Osteoblast (primary cell): Measurements from ENCODE around the gene VSTM2B. TPM values are rescaled to one million over a fixed set of nuclear protein-coding genes. Genes with fewer than 3 reads are reported as not detected.

ENCODE experiments used
- DNase-seq: peaks from one replicate; pipeline ENCODE4 v3.0.0; 2011; ENCODE audit warnings: low spot score, mixed read lengths; ENCODE audit not compliant: insufficient read length; ENCODE audit errors: missing footprints
- H2AFZ ChIP-seq: 2 replicates; pipeline ENCODE4 v1.6.0; 2011; ENCODE audit warnings: mild to moderate bottlenecking, low read length
- H3K27ac ChIP-seq: 2 replicates; pipeline ENCODE4 v1.5.1; 2011; ENCODE audit warnings: mild to moderate bottlenecking, low read depth, low read length, moderate library complexity
- H3K27me3 ChIP-seq: 2 replicates; pipeline ENCODE4 v1.6.0; 2012; ENCODE audit warnings: mild to moderate bottlenecking, control low read depth, inconsistent platforms, low read length, moderate library complexity; ENCODE audit not compliant: insufficient read depth
- H3K36me3 ChIP-seq: 2 replicates; pipeline ENCODE4 v1.5.1; 2011; ENCODE audit warnings: mild to moderate bottlenecking, low read length, control low read depth, moderate library complexity; ENCODE audit not compliant: insufficient read depth
- H3K4me1 ChIP-seq: 2 replicates; pipeline ENCODE4 v1.5.1; 2011; ENCODE audit warnings: mild to moderate bottlenecking, low read length, control low read depth, moderate library complexity; ENCODE audit not compliant: insufficient read depth
- H3K4me2 ChIP-seq: 2 replicates; pipeline ENCODE4 v1.6.0; 2011; ENCODE audit warnings: mild to moderate bottlenecking, low read length; ENCODE audit not compliant: insufficient read depth
- H3K4me3 ChIP-seq: fragments of 200-600 bp; sonication (generic); 3 replicates; pipeline ENCODE4 v1.5.1; 2012; ENCODE audit warnings: mild to moderate bottlenecking, low read length, inconsistent platforms; ENCODE audit not compliant: insufficient read depth
- H3K79me2 ChIP-seq: 2 replicates; pipeline ENCODE4 v1.6.0; 2012; ENCODE audit warnings: mild to moderate bottlenecking, low read length, control low read depth, inconsistent platforms; ENCODE audit not compliant: insufficient read depth
- H3K9me3 ChIP-seq: 2 replicates; pipeline ENCODE4 v1.5.1; 2011; ENCODE audit warnings: low read depth, low read length, control low read depth
- H4K20me1 ChIP-seq: 2 replicates; pipeline ENCODE4 v1.6.0; 2012; ENCODE audit warnings: mild to moderate bottlenecking, low read length, control low read depth; ENCODE audit not compliant: insufficient read depth
- total RNA-seq: library from RNA; depleted of rRNA; stranded (reverse); fragments of >200 nt; gene quantifications from 2 replicates; pipeline ENCODE4 v1.2.3, GENCODE V29; 2012
- TF ChIP-seq, protein P1 (sequence below): IDR thresholded peaks from 2 replicates; pipeline ENCODE4 v1.5.1; 2011; ENCODE audit warnings: mild to moderate bottlenecking, low read depth, low read length, moderate library complexity; ENCODE audit errors: extremely low read depth

Gene VSTM2B
- total RNA-seq, 1 donor: not detected

DNA sequence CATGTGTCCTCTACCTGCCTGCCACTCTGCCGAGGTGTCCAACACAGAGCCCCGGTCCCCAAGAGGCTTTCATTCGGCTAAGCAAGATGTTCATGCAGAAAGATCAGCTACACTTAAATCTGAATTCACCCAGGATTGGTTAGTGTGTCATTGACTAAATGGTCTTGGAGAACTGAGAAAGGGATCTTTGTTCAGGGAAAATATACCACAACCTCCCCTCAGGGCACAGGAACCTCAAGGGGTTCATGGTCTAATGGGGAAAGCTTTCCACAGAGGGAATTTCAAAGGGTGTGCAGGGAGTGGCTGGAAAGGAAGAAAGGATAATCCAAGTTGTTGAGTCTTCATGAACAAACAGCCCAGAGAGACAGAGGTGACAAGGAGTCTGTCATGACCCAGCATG lies 65.9 kb downstream of the VSTM2B start:
- Histone ChIP-seq H2AFZ (no peak overlapping the region), H3K36me3 (no peaks in the 10 kb centered on the region), H3K4me1 (no peaks in the 10 kb centered on the region), H3K9me3 (no peaks in the 10 kb centered on the region), H3K79me2 (no peaks in the 10 kb centered on the region), H3K4me2 (no peak overlapping the region), H3K27me3 (peaks cover 5% of the 10 kb centered on the region), H4K20me1 (no peaks in the 10 kb centered on the region), H3K4me3 (no peak overlapping the region), H3K27ac (no peak overlapping the region)
- TF ChIP-seq, protein P1, sequence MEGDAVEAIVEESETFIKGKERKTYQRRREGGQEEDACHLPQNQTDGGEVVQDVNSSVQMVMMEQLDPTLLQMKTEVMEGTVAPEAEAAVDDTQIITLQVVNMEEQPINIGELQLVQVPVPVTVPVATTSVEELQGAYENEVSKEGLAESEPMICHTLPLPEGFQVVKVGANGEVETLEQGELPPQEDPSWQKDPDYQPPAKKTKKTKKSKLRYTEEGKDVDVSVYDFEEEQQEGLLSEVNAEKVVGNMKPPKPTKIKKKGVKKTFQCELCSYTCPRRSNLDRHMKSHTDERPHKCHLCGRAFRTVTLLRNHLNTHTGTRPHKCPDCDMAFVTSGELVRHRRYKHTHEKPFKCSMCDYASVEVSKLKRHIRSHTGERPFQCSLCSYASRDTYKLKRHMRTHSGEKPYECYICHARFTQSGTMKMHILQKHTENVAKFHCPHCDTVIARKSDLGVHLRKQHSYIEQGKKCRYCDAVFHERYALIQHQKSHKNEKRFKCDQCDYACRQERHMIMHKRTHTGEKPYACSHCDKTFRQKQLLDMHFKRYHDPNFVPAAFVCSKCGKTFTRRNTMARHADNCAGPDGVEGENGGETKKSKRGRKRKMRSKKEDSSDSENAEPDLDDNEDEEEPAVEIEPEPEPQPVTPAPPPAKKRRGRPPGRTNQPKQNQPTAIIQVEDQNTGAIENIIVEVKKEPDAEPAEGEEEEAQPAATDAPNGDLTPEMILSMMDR: no peak
- no peak for DNase-seq

DNA sequence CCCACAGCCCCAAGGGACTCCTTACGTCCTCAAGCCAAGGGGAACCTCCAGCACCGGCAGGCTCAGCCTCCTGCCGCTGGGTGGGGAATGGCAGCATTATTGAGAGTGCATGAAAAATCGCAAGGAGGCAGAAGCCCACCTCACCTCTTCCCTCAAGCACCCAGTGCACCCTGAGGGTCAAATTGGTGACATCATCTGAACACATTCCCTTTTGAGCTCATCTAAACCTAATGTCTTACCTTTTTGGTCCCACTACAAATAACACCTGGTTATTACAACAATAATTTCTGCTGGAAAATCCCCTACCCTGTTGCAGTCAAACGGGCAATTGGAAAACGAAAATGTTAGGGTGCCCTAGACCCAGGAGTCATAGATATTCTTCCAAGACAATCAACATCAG lies 68.1 kb downstream of the VSTM2B start:
- Histone ChIP-seq H4K20me1 (no peaks in the 10 kb centered on the region), H3K9me3 (no peaks in the 10 kb centered on the region), H3K4me2 (no peak overlapping the region), H2AFZ (no peak overlapping the region), H3K4me1 (no peaks in the 10 kb centered on the region), H3K4me3 (no peak overlapping the region), H3K79me2 (no peaks in the 10 kb centered on the region), H3K27ac (no peak overlapping the region), H3K36me3 (no peaks in the 10 kb centered on the region), H3K27me3 (peaks cover 17% of the 10 kb centered on the region)
- TF ChIP-seq, protein P1: no peak
- no peak for DNase-seq

DNA sequence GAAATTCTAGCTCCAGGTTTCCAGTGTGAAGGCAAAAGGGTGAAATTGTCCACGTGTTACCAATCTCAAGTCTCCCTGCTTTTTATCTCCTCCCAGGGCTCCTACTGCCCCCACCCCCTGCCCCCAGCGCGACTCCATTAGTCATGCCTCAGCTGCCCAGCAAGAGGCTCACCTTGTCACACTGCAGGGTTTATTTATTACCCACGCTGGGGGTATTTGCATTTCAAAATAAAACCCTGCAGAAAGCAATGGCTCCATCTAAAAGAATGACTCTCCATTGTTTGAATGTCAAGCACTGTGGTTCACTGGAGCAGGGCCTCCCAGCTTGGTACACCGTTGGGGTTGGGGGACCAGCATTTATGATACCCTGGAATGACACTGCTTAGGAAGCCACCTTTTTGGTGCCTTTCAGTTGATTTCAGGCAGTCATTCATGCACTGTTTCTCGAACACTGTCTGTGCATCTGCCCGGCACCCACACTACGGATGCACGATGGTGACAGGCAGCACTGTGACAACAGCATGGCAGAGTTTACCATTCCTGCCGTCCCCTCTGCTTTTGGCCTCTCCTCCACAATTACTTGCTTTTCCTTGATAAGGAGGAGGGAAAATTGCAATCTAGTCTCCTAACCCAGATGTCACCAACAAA lies 70.4 kb downstream of the VSTM2B start:
- H3K27ac ChIP-seq: no peak overlapping the region
- H2AFZ ChIP-seq: no peak overlapping the region
- H3K9me3 ChIP-seq: no peaks in the 10 kb centered on the region
- H3K27me3 ChIP-seq: peaks cover 24% of the 10 kb centered on the region
- no peak overlapping the region for H3K4me3 ChIP-seq
- H3K79me2 ChIP-seq: no peaks in the 10 kb centered on the region
- H3K36me3 ChIP-seq: no peaks in the 10 kb centered on the region
- H3K4me1 ChIP-seq: no peaks in the 10 kb centered on the region
- TF ChIP-seq, protein P1: no peak
- no peak overlapping the region for H3K4me2 ChIP-seq
- no peak for DNase-seq
- H4K20me1 ChIP-seq: no peaks in the 10 kb centered on the region

DNA sequence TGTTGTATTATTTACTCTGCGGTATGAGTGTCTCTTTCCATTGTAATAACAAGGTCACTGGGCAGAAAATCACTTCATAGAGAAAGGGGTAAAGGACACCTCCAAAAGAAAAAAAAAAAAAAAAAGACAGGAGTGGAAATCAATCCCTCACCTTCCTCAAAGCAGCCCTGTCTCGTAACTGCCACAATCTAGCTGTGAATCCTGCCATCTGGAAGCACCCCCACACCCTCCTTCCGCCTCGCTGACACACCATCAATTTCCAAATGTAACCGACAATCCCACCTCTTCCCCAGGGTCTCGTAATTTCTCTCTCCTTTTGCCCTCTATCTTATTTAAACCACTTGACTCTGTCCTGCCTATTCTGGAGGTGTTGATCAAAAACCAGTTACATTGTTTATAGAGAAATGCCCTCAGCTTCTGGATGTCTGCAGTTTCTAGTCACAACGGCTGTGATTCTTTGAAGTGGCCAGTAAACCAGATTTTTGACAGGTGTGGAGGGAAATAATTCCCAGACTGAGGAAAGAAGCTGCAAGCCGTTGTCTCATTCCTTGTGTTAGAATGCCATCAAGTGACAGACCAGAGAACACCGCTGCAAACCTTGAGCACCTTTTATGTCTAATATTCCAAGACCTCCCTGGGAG lies 71.2 kb downstream of the VSTM2B start:
- TF ChIP-seq, protein P1: peak; percentile 46

More for the DNA sequence above, 71.2 kb downstream of the VSTM2B start:
- no peak for DNase-seq
- H3K27ac ChIP-seq: no peak overlapping the region
- no peak overlapping the region for H2AFZ ChIP-seq
- no peak overlapping the region for H3K4me3 ChIP-seq
- no peaks in the 10 kb centered on the region for H4K20me1 ChIP-seq
- no peaks in the 10 kb centered on the region for H3K79me2 ChIP-seq
- H3K9me3 ChIP-seq: no peaks in the 10 kb centered on the region
- H3K4me2 ChIP-seq: no peak overlapping the region
- peaks cover 24% of the 10 kb centered on the region for H3K27me3 ChIP-seq
- H3K36me3 ChIP-seq: no peaks in the 10 kb centered on the region
- H3K4me1 ChIP-seq: no peaks in the 10 kb centered on the region
